Measurements from ENCODE around the gene LMAN2L.

DNA sequence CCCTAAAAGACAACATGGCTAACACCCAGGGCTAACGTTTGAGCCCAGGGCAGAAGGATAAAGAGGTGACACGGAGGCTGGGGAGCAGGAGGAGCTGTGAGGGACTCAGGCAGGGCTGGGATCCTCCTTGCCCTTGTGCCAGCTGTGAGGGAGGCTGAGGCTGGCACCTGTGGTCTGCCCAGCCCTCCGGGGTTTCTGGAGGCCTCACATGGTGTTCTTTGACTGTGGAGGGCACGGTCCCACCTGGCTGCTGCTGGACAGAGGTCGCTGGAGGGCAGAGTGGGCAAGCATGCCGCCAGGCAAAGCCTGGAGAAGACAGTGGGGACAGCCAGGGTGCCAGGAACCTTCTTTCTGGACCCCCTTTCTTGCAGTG is 49.4 kb upstream of the LMAN2L start:
- TF ChIP-seq POLR2A (IDR thresholded peaks at IDR 0.05; ENCODE audit: control extremely low read depth in 1 of 2, low read depth in 2 of 2, low read length in 2 of 2): no peak
- TF ChIP-seq MAX (IDR thresholded peaks at IDR 0.05): no peak
- TF ChIP-seq FOSL1 (IDR thresholded peaks at IDR 0.05; ENCODE audit: insufficient read depth, low read depth, low read length): no peak
- TF ChIP-seq HDAC6 (IDR thresholded peaks at IDR 0.05; ENCODE audit: low read depth, low read length): no peak
- no peak for TF ChIP-seq USF2 (IDR thresholded peaks at IDR 0.05; ENCODE audit: low read length)
- TF ChIP-seq EP300 (IDR thresholded peaks at IDR 0.05; ENCODE audit: borderline replicate concordance in 1 of 2, low read depth in 2 of 2, low read length in 2 of 2): no peak
- TF ChIP-seq, protein P1, sequence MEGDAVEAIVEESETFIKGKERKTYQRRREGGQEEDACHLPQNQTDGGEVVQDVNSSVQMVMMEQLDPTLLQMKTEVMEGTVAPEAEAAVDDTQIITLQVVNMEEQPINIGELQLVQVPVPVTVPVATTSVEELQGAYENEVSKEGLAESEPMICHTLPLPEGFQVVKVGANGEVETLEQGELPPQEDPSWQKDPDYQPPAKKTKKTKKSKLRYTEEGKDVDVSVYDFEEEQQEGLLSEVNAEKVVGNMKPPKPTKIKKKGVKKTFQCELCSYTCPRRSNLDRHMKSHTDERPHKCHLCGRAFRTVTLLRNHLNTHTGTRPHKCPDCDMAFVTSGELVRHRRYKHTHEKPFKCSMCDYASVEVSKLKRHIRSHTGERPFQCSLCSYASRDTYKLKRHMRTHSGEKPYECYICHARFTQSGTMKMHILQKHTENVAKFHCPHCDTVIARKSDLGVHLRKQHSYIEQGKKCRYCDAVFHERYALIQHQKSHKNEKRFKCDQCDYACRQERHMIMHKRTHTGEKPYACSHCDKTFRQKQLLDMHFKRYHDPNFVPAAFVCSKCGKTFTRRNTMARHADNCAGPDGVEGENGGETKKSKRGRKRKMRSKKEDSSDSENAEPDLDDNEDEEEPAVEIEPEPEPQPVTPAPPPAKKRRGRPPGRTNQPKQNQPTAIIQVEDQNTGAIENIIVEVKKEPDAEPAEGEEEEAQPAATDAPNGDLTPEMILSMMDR (IDR thresholded peaks at IDR 0.05; ENCODE audit: control extremely low read depth in 1 of 3, insufficient read depth in 1 of 3, low read depth in 1 of 3, low read length in 3 of 3): no peak
- no peak for TF ChIP-seq TEAD4 (IDR thresholded peaks at IDR 0.05; ENCODE audit: low read depth, low read length)
- TF ChIP-seq SIRT6 (IDR thresholded peaks at IDR 0.05; ENCODE audit: low read length): no peak
- no peak for TF ChIP-seq EGR1 (IDR thresholded peaks at IDR 0.05; ENCODE audit: borderline replicate concordance, low read depth, low read length)
- TF ChIP-seq YY1 (IDR thresholded peaks at IDR 0.05; ENCODE audit: low read depth, low read length): no peak
- no peak for TF ChIP-seq CEBPB (IDR thresholded peaks at IDR 0.05; ENCODE audit: low read depth, low read length)
- TF ChIP-seq MAFK (IDR thresholded peaks at IDR 0.05; ENCODE audit: low read depth, low read length): no peak
- no peak for TF ChIP-seq SP2 (IDR thresholded peaks at IDR 0.05; ENCODE audit: low read length)

Data from H1 (cell line).